HepG2 (cell line): ENCODE measurements around the gene KLF3. TPM values are rescaled to one million over a fixed set of nuclear protein-coding genes. Genes with fewer than 3 reads are reported as not detected.

Source experiments
- CHD2 ChIP-seq: IDR thresholded peaks from 2 replicates; pipeline ENCODE4 v1.6.1; 2011; ENCODE audit warnings: low read depth, low read length, improper control_type of control experiment
- GZF1 ChIP-seq: sonication (generic); formaldehyde crosslinking; IDR thresholded peaks from 2 replicates; pipeline ENCODE4 v1.5.1; 2020; ENCODE audit warnings: mild to moderate bottlenecking, missing genetic modification reagents
- HDAC1 ChIP-seq: sonication (generic); formaldehyde crosslinking; IDR thresholded peaks from 2 replicates; pipeline ENCODE4 v1.5.1; 2020; ENCODE audit warnings: mild to moderate bottlenecking, missing genetic modification reagents
- LCORL ChIP-seq, 2 experiments: fragments of 450-650 bp in 1 of 2; sonication (generic) in 1 of 2; formaldehyde crosslinking in 1 of 2; IDR thresholded peaks; 2 replicates each; pipeline versions ENCODE4 v1.5.0 to v1.6.1; 2017 to 2020; ENCODE audit warnings: antibody characterized with exemption in 1 of 2, missing genetic modification reagents in 1 of 2
- RXRA ChIP-seq: sonication (generic); formaldehyde crosslinking; IDR thresholded peaks from 2 replicates; pipeline ENCODE4 v1.5.1; 2020; ENCODE audit warnings: missing genetic modification reagents
- SALL1 ChIP-seq: sonication (generic); formaldehyde crosslinking; IDR thresholded peaks from 2 replicates; pipeline ENCODE4 v1.8.0; 2022; ENCODE audit warnings: mild to moderate bottlenecking, missing genetic modification reagents
- SALL2 ChIP-seq: sonication (generic); formaldehyde crosslinking; IDR thresholded peaks from 2 replicates; pipeline ENCODE4 v1.8.1; 2023; ENCODE audit warnings: mild to moderate bottlenecking, missing genetic modification reagents, inconsistent platforms
- SAP130 ChIP-seq: IDR thresholded peaks from 2 replicates; pipeline ENCODE4 v1.6.1; 2016; ENCODE audit warnings: low read depth
- TGIF2 ChIP-seq: IDR thresholded peaks from 2 replicates; pipeline ENCODE4 v1.6.1; 2016; ENCODE audit warnings: control low read depth, missing compliant biosample characterization
- ZBTB1 ChIP-seq: sonication (generic); formaldehyde crosslinking; IDR thresholded peaks from 2 replicates; pipeline ENCODE4 v1.4.0; 2020; ENCODE audit warnings: missing genetic modification reagents, borderline replicate concordance
- ZNF276 ChIP-seq: sonication (generic); formaldehyde crosslinking; IDR thresholded peaks from 2 replicates; pipeline ENCODE4 v1.4.0; 2020; ENCODE audit warnings: mild to moderate bottlenecking, low read depth, missing genetic modification reagents
- ZNF3 ChIP-seq: IDR thresholded peaks from 2 replicates; pipeline ENCODE4 v1.7.0; 2017; ENCODE audit warnings: inconsistent platforms
- ZNF317 ChIP-seq: sonication (generic); formaldehyde crosslinking; IDR thresholded peaks from 2 replicates; pipeline ENCODE4 v1.5.0; 2020; ENCODE audit warnings: mild to moderate bottlenecking, missing genetic modification reagents
- ZNF567 ChIP-seq: sonication (generic); formaldehyde crosslinking; IDR thresholded peaks from 2 replicates; pipeline ENCODE4 v1.8.1; 2023; ENCODE audit warnings: mild to moderate bottlenecking, missing genetic modification reagents, borderline replicate concordance
- ZNF737 ChIP-seq: sonication (generic); formaldehyde crosslinking; IDR thresholded peaks from 2 replicates; pipeline ENCODE4 v1.5.0; 2020; ENCODE audit warnings: missing genetic modification reagents, mild to moderate bottlenecking, borderline replicate concordance
- ZNF782 ChIP-seq: sonication (generic); formaldehyde crosslinking; IDR thresholded peaks from 2 replicates; pipeline ENCODE4 v1.4.0; 2020; ENCODE audit warnings: missing genetic modification reagents, mild to moderate bottlenecking, borderline replicate concordance
- ZNF790 ChIP-seq: sonication (generic); formaldehyde crosslinking; IDR thresholded peaks from 2 replicates; pipeline ENCODE4 v1.8.0; 2022; ENCODE audit warnings: missing genetic modification reagents, mild to moderate bottlenecking, borderline replicate concordance
- ZNF841 ChIP-seq: sonication (generic); formaldehyde crosslinking; IDR thresholded peaks from 2 replicates; pipeline ENCODE4 v1.8.1; 2023; ENCODE audit warnings: missing genetic modification reagents, borderline replicate concordance
- ZSCAN20 ChIP-seq: sonication (generic); formaldehyde crosslinking; IDR thresholded peaks from 2 replicates; pipeline ENCODE4 v1.4.0; 2020; ENCODE audit warnings: missing genetic modification reagents, mild to moderate bottlenecking, borderline replicate concordance
- polyA plus RNA-seq, 8 experiments: library from polyadenylated mRNA; depleted of rRNA in 3 of 8; stranded (reverse) in 7 of 8; unstranded in 1 of 8; fragments of >200 nt; fragmentation: Illumina TruSeq in 4 of 8; extraction: Trizol in 4 of 8; gene quantifications; 2 replicates each; pipeline versions ENCODE4 v1.2.1 to v1.2.3, GENCODE V29; 2011 to 2016; ENCODE audit warnings: low read depth in 4 of 8, missing spikeins in 1 of 8, mixed read lengths in 1 of 8; ENCODE audit not compliant: insufficient read depth in 1 of 8
- total RNA-seq, 5 experiments: library from RNA; depleted of rRNA; stranded (reverse); fragments of >200 nt; fragmentation: Illumina TruSeq; extraction: Trizol; gene quantifications; 2 replicates each; pipeline ENCODE4 v1.2.3, GENCODE V29; 2016; ENCODE audit warnings: low read depth in 1 of 5
- TF ChIP-seq, protein P1 (sequence below): IDR thresholded peaks from 2 replicates; pipeline ENCODE4 v1.6.1; 2018; ENCODE audit warnings: missing genetic modification reagents, mild to moderate bottlenecking, missing compliant biosample characterization
- TF ChIP-seq, protein P2 (sequence below): sonication (generic); formaldehyde crosslinking; IDR thresholded peaks from 2 replicates; pipeline ENCODE4 v1.4.0; 2020; ENCODE audit warnings: missing genetic modification reagents

Gene KLF3
- total and polyA plus RNA-seq, 2 of the 13 experiments (the other 11 are each of a cell fraction or from before 2014, with no cell fraction given), result 29.1 to 37.8 TPM

DNA sequence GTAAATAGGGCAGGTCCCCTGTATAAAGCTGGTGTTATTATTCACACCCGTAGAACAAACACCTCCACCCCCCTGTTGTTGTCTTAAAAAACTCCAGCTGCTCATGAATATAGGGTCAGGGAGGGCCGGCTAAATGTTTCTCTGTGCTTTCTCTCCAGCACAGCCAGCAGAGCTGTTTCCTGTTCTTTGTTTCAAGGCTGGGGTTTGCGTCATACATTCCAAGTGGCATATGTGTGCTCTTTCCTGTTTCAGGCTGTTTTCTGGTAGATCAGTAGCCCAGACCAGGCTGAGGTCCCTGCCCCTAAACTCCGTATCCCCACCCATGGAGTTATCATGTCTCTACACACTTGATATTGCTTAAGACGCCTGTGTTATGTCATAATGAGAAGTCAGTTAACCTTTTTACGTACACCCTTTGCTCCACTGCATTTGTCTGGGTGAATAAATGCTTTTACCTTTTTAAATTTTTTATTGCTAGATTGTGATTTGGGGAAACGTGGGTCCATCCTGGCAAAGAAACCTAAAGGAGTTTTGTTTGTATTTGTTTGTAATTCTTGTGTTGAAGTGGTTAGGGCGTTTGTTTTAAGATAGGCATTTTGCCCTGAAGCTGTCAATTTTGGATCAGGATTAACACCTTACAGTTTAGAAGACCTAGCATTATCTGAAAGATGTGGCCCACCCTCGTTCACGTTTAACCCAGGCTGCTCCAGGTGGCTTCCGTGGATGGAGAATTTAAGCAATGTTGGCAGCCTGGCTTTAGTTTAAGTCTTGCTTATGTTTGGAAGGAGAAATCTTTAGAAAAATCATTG is 3.3 kb downstream of the KLF3 start (continued):
- peak; percentile 86; the same call in 1 of the 2 replicates for TF ChIP-seq ZSCAN20 (CRISPR knock-in tag)
- TF ChIP-seq ZNF841 (CRISPR knock-in tag), result no peak
- TF ChIP-seq CHD2, result no peak
- TF ChIP-seq ZBTB1 (CRISPR knock-in tag), result no peak
- TF ChIP-seq HDAC1 (CRISPR knock-in tag), result peak; percentile 75
- TF ChIP-seq ZNF3 (CRISPR knock-in tag), result no peak
- no peak for TF ChIP-seq GZF1
- TF ChIP-seq ZNF782 (CRISPR knock-in tag), result no peak
- TF ChIP-seq ZNF790 (CRISPR knock-in tag), result no peak
- TF ChIP-seq, protein P1, sequence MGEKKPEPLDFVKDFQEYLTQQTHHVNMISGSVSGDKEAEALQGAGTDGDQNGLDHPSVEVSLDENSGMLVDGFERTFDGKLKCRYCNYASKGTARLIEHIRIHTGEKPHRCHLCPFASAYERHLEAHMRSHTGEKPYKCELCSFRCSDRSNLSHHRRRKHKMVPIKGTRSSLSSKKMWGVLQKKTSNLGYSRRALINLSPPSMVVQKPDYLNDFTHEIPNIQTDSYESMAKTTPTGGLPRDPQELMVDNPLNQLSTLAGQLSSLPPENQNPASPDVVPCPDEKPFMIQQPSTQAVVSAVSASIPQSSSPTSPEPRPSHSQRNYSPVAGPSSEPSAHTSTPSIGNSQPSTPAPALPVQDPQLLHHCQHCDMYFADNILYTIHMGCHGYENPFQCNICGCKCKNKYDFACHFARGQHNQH (CRISPR knock-in tag), result peak; percentile 89
- TF ChIP-seq LCORL (IDR thresholded peaks at IDR 0.05), result no peak
- TF ChIP-seq LCORL (CRISPR knock-in tag; IDR thresholded peaks at IDR 0.05), result peak; percentile 86
- peak; percentile 81 for TF ChIP-seq ZNF317
- TF ChIP-seq ZNF567 (CRISPR knock-in tag), result 0 out of 2 replicates have a peak, but pooled peaks have one; percentile 37
- TF ChIP-seq RXRA (CRISPR knock-in tag), result peak; percentile 62; the same call in 1 of the 2 replicates
- peak; percentile 94 for TF ChIP-seq SAP130 (CRISPR knock-in tag)
- TF ChIP-seq SALL1, result peak; percentile 94
- no peak for TF ChIP-seq ZNF737 (CRISPR knock-in tag)
- peak; percentile 50; the same call in 1 of the 2 replicates for TF ChIP-seq TGIF2 (CRISPR knock-in tag)
- TF ChIP-seq, protein P2, sequence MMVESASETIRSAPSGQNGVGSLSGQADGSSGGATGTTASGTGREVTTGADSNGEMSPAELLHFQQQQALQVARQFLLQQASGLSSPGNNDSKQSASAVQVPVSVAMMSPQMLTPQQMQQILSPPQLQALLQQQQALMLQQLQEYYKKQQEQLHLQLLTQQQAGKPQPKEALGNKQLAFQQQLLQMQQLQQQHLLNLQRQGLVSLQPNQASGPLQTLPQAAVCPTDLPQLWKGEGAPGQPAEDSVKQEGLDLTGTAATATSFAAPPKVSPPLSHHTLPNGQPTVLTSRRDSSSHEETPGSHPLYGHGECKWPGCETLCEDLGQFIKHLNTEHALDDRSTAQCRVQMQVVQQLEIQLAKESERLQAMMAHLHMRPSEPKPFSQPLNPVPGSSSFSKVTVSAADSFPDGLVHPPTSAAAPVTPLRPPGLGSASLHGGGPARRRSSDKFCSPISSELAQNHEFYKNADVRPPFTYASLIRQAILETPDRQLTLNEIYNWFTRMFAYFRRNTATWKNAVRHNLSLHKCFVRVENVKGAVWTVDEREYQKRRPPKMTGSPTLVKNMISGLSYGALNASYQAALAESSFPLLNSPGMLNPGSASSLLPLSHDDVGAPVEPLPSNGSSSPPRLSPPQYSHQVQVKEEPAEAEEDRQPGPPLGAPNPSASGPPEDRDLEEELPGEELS (CRISPR knock-in tag), result peak; percentile 97
- no peak for TF ChIP-seq SALL2 (CRISPR knock-in tag)
- TF ChIP-seq ZNF276, result no peak
